ENCODE data around the gene CLCNKB. TPM values are rescaled to one million over a fixed set of nuclear protein-coding genes. Genes with fewer than 3 reads are reported as not detected.

CLCNKB gene
- 0.06 to 0.09 TPM (median 0.08 TPM) in 4 of 5 replicates, not detected in the other for total RNA-seq (2022; extraction: Qiagen RNA extraction)

GRCh38 chr1:16043521-16043920 is at the start of gene CLCNKB:
Gene CLCNKB (plus strand): TSS chr1:16043782. CDS start chr1:16044493, 711 bp downstream.

GRCh38 chr1:16017461-16018303 is 25.9 kb upstream of the CLCNKB start, which contains the start of gene HSPB7:
Gene HSPB7 (minus strand): TSS chr1:16018043. CDS start chr1:16017963, 80 bp downstream.

DNA sequence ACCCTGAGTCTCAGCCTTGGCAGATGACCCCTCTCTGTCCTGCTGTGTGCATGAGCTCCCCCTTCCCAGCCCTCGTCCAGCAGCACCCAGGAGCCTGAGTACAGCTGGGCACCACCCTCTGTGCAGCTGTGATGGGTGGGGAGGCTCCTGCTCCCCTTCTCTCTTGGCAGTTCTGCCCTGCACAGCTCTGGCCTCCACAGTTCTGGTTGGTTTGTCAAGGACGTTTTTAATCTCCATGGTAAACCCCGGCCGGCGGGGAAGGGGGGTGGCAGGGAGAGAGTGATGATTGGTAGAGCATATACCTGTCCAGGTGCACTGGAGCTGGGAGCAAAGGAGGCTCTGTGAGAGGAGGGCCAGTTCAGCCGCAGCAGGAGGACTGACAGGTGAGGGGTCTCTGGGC is 21.9 kb upstream of the CLCNKB start, which contains the start of gene CLCNKA:
Gene CLCNKA (plus strand): TSS at position 356 of the 400 bp plus-strand sequence. CDS start 584 bp downstream, outside the sequence.

GRCh38 chr1:16073490-16074119 is 30.0 kb downstream of the CLCNKB start, which contains the start of gene FAM131C:
Gene FAM131C (minus strand): TSS chr1:16073651. CDS start chr1:16073442, 209 bp downstream.

Other genes with a start within 250 kb of the CLCNKB start
- 6.5 to 8.6 TPM (median 7.0 TPM) in 5 replicates for gene UQCRHL, start 236.1 kb upstream of the CLCNKB start, total RNA-seq (2022; extraction: Qiagen RNA extraction)
- 37.1 to 43.0 TPM (median 40.2 TPM) in 5 replicates for gene SPEN, start 196.1 kb upstream of the CLCNKB start, total RNA-seq (2022; extraction: Qiagen RNA extraction)
- gene ZBTB17, start 67.7 kb upstream of the CLCNKB start, total RNA-seq (2022; extraction: Qiagen RNA extraction): 9.4 to 14.5 TPM (median 13.5 TPM) in 5 replicates
- 0.02 TPM in 1 of 5 replicates, not detected in the others for gene SRARP, start 39.5 kb upstream of the CLCNKB start, total RNA-seq (2022; extraction: Qiagen RNA extraction)
- 0.07 TPM in 1 of 5 replicates, not detected in the others for gene HSPB7, start 25.7 kb upstream of the CLCNKB start, total RNA-seq (2022; extraction: Qiagen RNA extraction)
- 0.06 to 0.09 TPM in 2 of 5 replicates, not detected in the others for gene CLCNKA, start 21.7 kb upstream of the CLCNKB start, total RNA-seq (2022; extraction: Qiagen RNA extraction)
- gene FAM131C, start 29.9 kb downstream of the CLCNKB start, total RNA-seq (2022; extraction: Qiagen RNA extraction): 11.2 to 18.8 TPM (median 17.9 TPM) in 5 replicates
- gene EPHA2, start 112.3 kb downstream of the CLCNKB start, total RNA-seq (2022; extraction: Qiagen RNA extraction): 101 to 153 TPM (median 134 TPM) in 5 replicates
- gene ARHGEF19, start 168.9 kb downstream of the CLCNKB start, total RNA-seq (2022; extraction: Qiagen RNA extraction): 5.5 to 7.0 TPM (median 6.3 TPM) in 5 replicates
- gene CPLANE2, start 193.4 kb downstream of the CLCNKB start, total RNA-seq (2022; extraction: Qiagen RNA extraction): 3.2 to 4.7 TPM (median 4.0 TPM) in 5 replicates